GM12801 (cell line): Measurements from ENCODE around the gene IRAK1.

ENCODE experiments used
- CTCF ChIP-seq: IDR thresholded peaks from one replicate; pipeline ENCODE4 v1.5.1; 2011; ENCODE audit warnings: control low read depth; ENCODE audit not compliant: insufficient read length; ENCODE audit errors: extremely low read depth

IRAK1 gene

DNA sequence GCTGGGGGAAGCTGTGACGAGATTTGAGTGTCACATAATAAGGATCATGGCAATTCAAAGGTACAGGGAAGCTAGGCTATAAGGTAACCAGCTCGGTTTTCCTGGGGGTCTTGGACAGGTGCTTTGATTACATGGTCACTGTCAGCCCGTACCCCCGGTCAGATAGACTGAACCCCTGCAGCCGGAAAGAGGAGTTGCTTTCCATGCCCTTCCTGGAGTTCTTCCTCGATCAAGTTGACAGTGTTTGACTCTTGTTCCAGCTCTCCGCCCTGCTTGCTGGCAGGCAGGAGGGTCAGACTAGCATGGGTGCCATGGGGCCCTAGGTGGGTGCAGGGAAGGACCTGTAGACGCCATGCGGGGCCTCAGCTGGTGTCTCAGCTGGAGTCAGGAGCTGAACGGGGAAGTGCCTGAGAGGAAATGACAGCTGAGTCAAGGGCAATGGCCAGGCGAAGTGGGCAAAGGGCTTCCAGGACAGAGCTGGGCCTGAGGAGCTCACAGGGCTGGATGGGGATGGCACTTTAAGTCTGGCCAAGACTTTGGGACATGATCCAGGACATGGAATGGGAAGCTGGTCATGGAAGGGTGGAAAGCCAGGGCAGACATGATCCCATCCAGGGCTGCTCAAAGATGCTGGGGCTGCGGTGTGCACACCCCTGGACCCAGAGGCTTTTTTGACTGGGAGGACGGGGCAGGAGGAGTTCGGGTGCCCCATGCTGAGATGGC is 45.5 kb downstream of the IRAK1 start:
- no peak for TF ChIP-seq CTCF

GRCh38 chrX:153973127-153974002 is 46.3 kb downstream of the IRAK1 start:
- no peak for TF ChIP-seq CTCF

- TF ChIP-seq CTCF = no peak
Measured at GRCh38 chrX:153972368-153973126, 47.2 kb downstream of the IRAK1 start, which contains the start of gene TMEM187. TMEM187 (plus strand) TSS chrX:153972754; CDS start chrX:153982063, 9,309 bp downstream.

DNA sequence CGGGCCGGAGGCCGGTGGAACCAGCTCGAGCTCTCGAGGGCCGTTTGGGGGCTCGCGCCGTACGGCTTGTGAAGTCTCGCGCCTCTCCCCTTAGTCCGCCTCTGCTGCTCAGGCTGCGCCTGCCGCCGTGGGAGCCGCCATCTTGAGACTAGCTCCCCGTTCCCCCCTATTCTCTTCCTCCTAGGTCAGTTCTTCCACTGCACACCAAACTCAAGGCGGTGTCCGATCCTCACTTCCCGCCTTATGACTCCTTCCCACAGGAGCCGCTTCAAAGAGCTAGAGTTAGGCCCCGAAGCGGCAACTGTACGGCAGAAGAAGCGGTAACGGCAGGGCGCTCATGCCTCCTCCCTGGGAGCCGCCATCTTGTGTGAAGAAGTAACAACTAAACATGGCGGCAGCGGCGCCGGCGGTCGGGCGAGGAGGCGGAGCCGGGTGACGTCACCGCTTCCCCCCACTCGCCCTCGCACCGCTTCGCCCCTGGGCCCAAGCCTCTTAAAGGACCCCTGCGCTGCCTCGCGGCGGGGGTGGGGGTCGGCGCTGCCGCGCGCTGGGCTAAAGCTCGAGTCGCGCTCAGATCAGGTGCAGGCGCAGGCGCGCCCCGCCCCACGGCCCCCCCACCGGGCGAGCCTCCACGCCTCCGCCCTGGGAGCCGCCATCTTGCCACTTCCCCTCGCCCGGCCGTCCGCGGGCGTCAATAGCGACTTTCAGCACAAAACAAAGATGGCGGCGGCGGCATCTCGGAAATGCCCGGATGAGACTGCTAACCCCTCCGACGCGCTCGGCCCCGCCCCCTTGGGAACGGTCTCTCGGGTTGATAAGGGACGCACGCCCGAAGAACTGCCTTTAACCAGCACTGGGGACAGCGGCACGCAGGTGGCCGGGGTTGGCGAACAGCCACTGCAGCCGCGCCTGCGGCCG is 48.0 kb downstream of the IRAK1 start, which contains the start of gene HCFC1:
Gene HCFC1 (minus strand): TSS at position 369 of the 918 bp plus-strand sequence. CDS start 978 bp downstream, outside the sequence.
- no peak for TF ChIP-seq CTCF

- no peak for TF ChIP-seq CTCF
Measured at GRCh38 chrX:153971124-153971449, 48.6 kb downstream of the IRAK1 start.

GRCh38 chrX:153970357-153971123 is 49.2 kb downstream of the IRAK1 start:
- TF ChIP-seq CTCF = no peak
